ENCODE measurements around the gene USP9Y.

GRCh38 chrY:12793999-12794398 lies 93.0 kb downstream of the USP9Y start:
- TF ChIP-seq CTCF (IDR thresholded peaks at IDR 0.05), result no peak
- no peak for TF ChIP-seq POLR2AphosphoS5 (IDR thresholded peaks at IDR 0.05)

Measured in stomach (tissue), 4 donors.